CD4-positive, alpha-beta T cell (primary cell): ENCODE results near the gene PTPRN2. TPM values are rescaled to one million over a fixed set of nuclear protein-coding genes. Genes with fewer than 3 reads are reported as not detected.

Experiments used
- ATAC-seq: fragments of 200-7000 bp; cut with Tn5 transposase; one replicate; pipeline ENCODE4 v1.10.0; 2022; ENCODE audit warnings: mild to moderate bottlenecking; ENCODE audit not compliant: poor library complexity
- CTCF ChIA-PET: fragments of 350-600 bp; sonication (Branson Sonifier 250); formaldehyde crosslinking; loops from one replicate; lab custom pipeline; 2021; ENCODE audit warnings: antibody characterized with exemption, inconsistent platforms; lab: Charles Lee
- POLR2A ChIA-PET: fragments of 350-600 bp; sonication (Branson Sonifier 250); formaldehyde crosslinking; loops from one replicate; lab custom pipeline; 2021; ENCODE audit warnings: antibody characterized with exemption, inconsistent platforms; lab: Charles Lee
- DNase-seq, 14 experiments: peaks; one replicate each; pipeline ENCODE4 v3.0.0-alpha.2; 2013 to 2020; ENCODE audit warnings: mixed read lengths in 2 of 14
- H3K27ac ChIP-seq, 2 donors: one replicate each; pipeline versions ENCODE4 v1.5.1 to v1.7.0; 2013; ENCODE audit warnings: low read length in 2 of 2, low read depth in 1 of 2, mild to moderate bottlenecking in 1 of 2
- H3K27me3 ChIP-seq, 2 experiments: 1 replicate in 1 of 2; 2 replicates in 1 of 2; pipeline versions ENCODE4 v1.6.1 to v1.7.0; 2013; ENCODE audit warnings: low read length in 2 of 2, control low read depth in 1 of 2, mild to moderate bottlenecking in 1 of 2, moderate library complexity in 1 of 2; ENCODE audit not compliant: insufficient read depth in 2 of 2, control insufficient read depth in 1 of 2
- H3K36me3 ChIP-seq: one replicate; pipeline ENCODE4 v1.6.1; 2013; ENCODE audit warnings: low read length, control low read depth; ENCODE audit not compliant: insufficient read depth
- H3K4me1 ChIP-seq: one replicate; pipeline ENCODE4 v1.6.1; 2013; ENCODE audit warnings: low read length, control low read depth; ENCODE audit not compliant: insufficient read depth
- H3K4me3 ChIP-seq: one replicate; pipeline ENCODE4 v1.5.1; 2013; ENCODE audit warnings: mild to moderate bottlenecking, low read length, moderate library complexity
- H3K9me3 ChIP-seq, 2 experiments: 1 replicate in 1 of 2; 2 replicates in 1 of 2; pipeline versions ENCODE4 v1.6.1 to v1.7.0; 2013; ENCODE audit warnings: low read length in 2 of 2, mild to moderate bottlenecking in 2 of 2, control low read depth in 1 of 2, moderate library complexity in 1 of 2; ENCODE audit not compliant: control insufficient read depth in 1 of 2, insufficient read depth in 1 of 2
- H3K27ac Mint-ChIP-seq: one replicate; pipeline ENCODE4 v1.8.0; 2020; ENCODE audit warnings: mixed read lengths
- H3K27me3 Mint-ChIP-seq: one replicate; pipeline ENCODE4 v1.8.0; 2021; ENCODE audit warnings: mixed read lengths
- H3K36me3 Mint-ChIP-seq: one replicate; pipeline ENCODE4 v1.8.0; 2021; ENCODE audit warnings: low read depth, mixed read lengths
- H3K4me1 Mint-ChIP-seq: one replicate; pipeline ENCODE4 v1.8.0; 2021; ENCODE audit warnings: low read depth, mixed read lengths
- H3K4me3 Mint-ChIP-seq: one replicate; pipeline ENCODE4 v1.8.0; 2020; ENCODE audit warnings: mild to moderate bottlenecking, mixed read lengths
- H3K9me3 Mint-ChIP-seq: one replicate; pipeline ENCODE4 v1.8.0; 2020; ENCODE audit warnings: mixed read lengths
- intact Hi-C, 2 experiments: fragments of 100-400 bp; cut with DNase I in 1 of 2; cut with micrococcal nuclease in 1 of 2; formaldehyde crosslinking; loops; one replicate each; pipeline versions ENCODE4 v1.15.1 to v1.9.0; 2023 to 2025; cut with DNase I, micrococcal nuclease
- total RNA-seq, 174 experiments: library from RNA in 2 of 174; stranded (reverse) in 2 of 174; gene quantifications; one replicate each; pipeline ENCODE4 v1.2.3 and lab custom pipeline; 2021 to 2026
- TF ChIP-seq, protein P1 (sequence below): fragments of 200-600 bp; IDR thresholded peaks from one replicate; pipeline ENCODE4 v1.8.0; 2022; ENCODE audit warnings: antibody characterized with exemption, mild to moderate bottlenecking

PTPRN2 gene
- total RNA-seq, 2 experiments from 2014 or later: 0.34 to 0.44 TPM

DNA sequence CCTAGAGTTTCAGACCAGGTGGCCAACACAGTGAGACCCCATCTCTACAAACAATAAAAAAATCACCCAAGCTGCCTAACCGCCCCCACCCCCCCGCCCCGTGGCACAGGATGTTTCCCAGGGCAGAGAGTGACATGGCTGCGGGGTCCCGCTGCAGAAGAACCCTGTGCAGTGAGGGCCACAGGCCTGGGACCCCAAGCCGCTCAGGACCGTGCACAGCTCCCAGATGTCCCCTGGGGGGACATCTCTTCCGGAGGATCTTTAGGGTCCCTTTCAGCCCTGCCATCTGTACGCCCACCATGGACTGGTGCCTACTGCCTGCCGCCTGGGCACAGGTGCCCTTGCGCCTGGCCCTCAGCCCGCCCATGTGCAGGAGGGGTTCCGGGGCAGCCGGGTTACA lies 877.2 kb downstream of the PTPRN2 start:
- TF ChIP-seq, protein P1, sequence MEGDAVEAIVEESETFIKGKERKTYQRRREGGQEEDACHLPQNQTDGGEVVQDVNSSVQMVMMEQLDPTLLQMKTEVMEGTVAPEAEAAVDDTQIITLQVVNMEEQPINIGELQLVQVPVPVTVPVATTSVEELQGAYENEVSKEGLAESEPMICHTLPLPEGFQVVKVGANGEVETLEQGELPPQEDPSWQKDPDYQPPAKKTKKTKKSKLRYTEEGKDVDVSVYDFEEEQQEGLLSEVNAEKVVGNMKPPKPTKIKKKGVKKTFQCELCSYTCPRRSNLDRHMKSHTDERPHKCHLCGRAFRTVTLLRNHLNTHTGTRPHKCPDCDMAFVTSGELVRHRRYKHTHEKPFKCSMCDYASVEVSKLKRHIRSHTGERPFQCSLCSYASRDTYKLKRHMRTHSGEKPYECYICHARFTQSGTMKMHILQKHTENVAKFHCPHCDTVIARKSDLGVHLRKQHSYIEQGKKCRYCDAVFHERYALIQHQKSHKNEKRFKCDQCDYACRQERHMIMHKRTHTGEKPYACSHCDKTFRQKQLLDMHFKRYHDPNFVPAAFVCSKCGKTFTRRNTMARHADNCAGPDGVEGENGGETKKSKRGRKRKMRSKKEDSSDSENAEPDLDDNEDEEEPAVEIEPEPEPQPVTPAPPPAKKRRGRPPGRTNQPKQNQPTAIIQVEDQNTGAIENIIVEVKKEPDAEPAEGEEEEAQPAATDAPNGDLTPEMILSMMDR: no peak
- POLR2A ChIA-PET: no interaction called here
- Histone ChIP-seq H3K4me3 (no peak overlapping the region), H3K9me3 (peaks cover 0 to 4% of the 10 kb centered on the region in 2 experiments), H3K4me1 (no peaks in the 10 kb centered on the region), H3K27me3 (peaks cover 3 to 5% of the 10 kb centered on the region in 2 experiments), H3K36me3 (no peaks in the 10 kb centered on the region), H3K27ac (no peak overlapping the region)
- H3K4me3 Mint-ChIP-seq: no peak overlapping the region
- H3K27me3 Mint-ChIP-seq: peaks cover 23% of the 10 kb centered on the region
- intact Hi-C loops: loop anchor here in 1 of 2 experiments (10.0 kb wide), 1 partner anchor 276 kb away; no protein-coding TSS in a partner anchor
- H3K9me3 Mint-ChIP-seq: no peaks in the 10 kb centered on the region
- no peaks in the 10 kb centered on the region for H3K4me1 Mint-ChIP-seq
- H3K27ac Mint-ChIP-seq: no peak overlapping the region
- ATAC-seq (no peak), DNase-seq (peak in 1 of 14 experiments; percentile 8)
- H3K36me3 Mint-ChIP-seq: no peaks in the 10 kb centered on the region
- CTCF ChIA-PET: no interaction called here

DNA sequence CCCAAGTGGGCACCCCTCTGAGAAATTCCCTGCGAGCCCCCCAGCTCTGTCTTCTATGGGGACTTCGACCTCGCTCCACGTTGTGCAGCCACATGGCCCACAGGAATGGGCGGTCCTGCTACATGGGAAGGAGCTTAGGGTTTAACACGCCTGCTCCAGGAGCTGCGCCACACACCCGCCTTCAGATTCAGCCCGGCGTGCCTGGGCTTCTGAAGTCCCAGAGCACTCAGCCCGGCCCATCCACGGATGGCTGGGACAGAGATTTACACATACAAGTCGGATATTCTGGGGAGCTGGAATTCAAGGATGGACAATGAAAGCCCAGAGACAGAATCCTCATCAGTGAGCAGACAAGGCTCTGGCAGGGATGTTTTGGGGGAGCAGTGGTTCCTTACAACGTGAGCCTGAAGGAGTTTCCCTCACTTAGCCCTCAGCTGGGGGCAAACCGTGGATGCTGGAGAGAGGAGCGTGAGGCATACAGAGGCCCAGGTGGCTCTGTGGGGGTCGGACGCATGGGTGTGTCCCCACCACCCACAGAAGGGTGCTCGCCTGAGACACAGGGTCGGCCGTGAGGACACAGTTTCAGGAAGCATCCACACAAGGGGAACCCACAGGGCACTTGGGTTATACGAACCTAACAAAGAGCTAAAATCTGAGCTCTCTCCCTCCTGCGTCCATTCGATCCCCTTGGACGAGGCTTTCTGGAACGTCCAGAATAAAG lies 877.9 kb downstream of the PTPRN2 start:
- Mint-ChIP-seq H3K4me3 (no peak overlapping the region), H3K4me1 (no peaks in the 10 kb centered on the region), H3K27ac (no peak overlapping the region), H3K36me3 (no peaks in the 10 kb centered on the region), H3K9me3 (no peaks in the 10 kb centered on the region), H3K27me3 (peaks cover 23% of the 10 kb centered on the region)
- TF ChIP-seq, protein P1: no peak
- ChIA-PET POLR2A (no interaction called here), CTCF (no interaction called here)
- Histone ChIP-seq H3K4me1 (no peaks in the 10 kb centered on the region), H3K36me3 (no peaks in the 10 kb centered on the region), H3K27me3 (peaks cover 3 to 5% of the 10 kb centered on the region in 2 experiments), H3K27ac (no peak overlapping the region), H3K9me3 (peaks cover 0 to 4% of the 10 kb centered on the region in 2 experiments), H3K4me3 (no peak overlapping the region)
- ATAC-seq (no peak), DNase-seq (no peak)
- intact Hi-C loops: loop anchor here in 1 of 2 experiments (5.0 to 10.0 kb wide), 2 partner anchors 67 to 275 kb away; no protein-coding TSS in a partner anchor

- no peaks in the 10 kb centered on the region for H3K4me1 ChIP-seq
- no peak overlapping the region for H3K27ac ChIP-seq
- no peaks in the 10 kb centered on the region for H3K4me1 Mint-ChIP-seq
- H3K27me3 Mint-ChIP-seq: peaks cover 28% of the 10 kb centered on the region
- TF ChIP-seq, protein P1: no peak
- ChIA-PET CTCF (no interaction called here), POLR2A (no interaction called here)
- no peak for ATAC-seq
- H3K27me3 ChIP-seq: peaks cover 5% of the 10 kb centered on the region in 2 experiments
- H3K9me3 Mint-ChIP-seq: no peaks in the 10 kb centered on the region
- peaks cover 0 to 4% of the 10 kb centered on the region in 2 experiments for H3K9me3 ChIP-seq
- H3K4me3 Mint-ChIP-seq: no peak overlapping the region
- H3K4me3 ChIP-seq: no peak overlapping the region
- H3K36me3 ChIP-seq: no peaks in the 10 kb centered on the region
- peak in 1 of 14 experiments; percentile 11 for DNase-seq
- no peak overlapping the region for H3K27ac Mint-ChIP-seq
- H3K36me3 Mint-ChIP-seq: no peaks in the 10 kb centered on the region
- intact Hi-C loops: loop anchor here in 1 of 2 experiments (5.0 kb wide), 1 partner anchor 67 kb away; no protein-coding TSS in a partner anchor
These were observed 878.7 kb downstream of the PTPRN2 start for GRCh38 chr7:157708919-157709295.
